GM03348 (cell line): ENCODE results near the gene TFEB.
A peak's percentile ranks its signal among the peaks of the same experiment; 100 is the strongest.

ENCODE experiments used
- DNase-seq: peaks from one replicate; pipeline ENCODE4 v3.0.0; 2012; ENCODE audit warnings: low spot score

The TFEB gene

GRCh38 chr6:41705996-41706835 lies 29.2 kb downstream of the TFEB start:
- peak; percentile 91 for DNase-seq

- no peak for DNase-seq
Observed at GRCh38 chr6:41705311-41705995, 30.0 kb downstream of the TFEB start.

- no peak for DNase-seq
Observed at GRCh38 chr6:41704656-41705310, 30.6 kb downstream of the TFEB start.

- DNase-seq = no peak
Observed at GRCh38 chr6:41704028-41704427, 31.4 kb downstream of the TFEB start.

GRCh38 chr6:41702771-41703494 lies 32.5 kb downstream of the TFEB start:
- DNase-seq = no peak

- DNase-seq = no peak
Observed at GRCh38 chr6:41702089-41702745, 33.2 kb downstream of the TFEB start.

- DNase-seq = no peak
Observed at GRCh38 chr6:41700463-41701347, 34.7 kb downstream of the TFEB start.

GRCh38 chr6:41699063-41699462 lies 36.3 kb downstream of the TFEB start:
- no peak for DNase-seq

GRCh38 chr6:41697861-41698781 lies 37.3 kb downstream of the TFEB start:
- peak; percentile 85 for DNase-seq

- DNase-seq = no peak
Observed at GRCh38 chr6:41696788-41697187, 38.6 kb downstream of the TFEB start.

- DNase-seq = no peak
Observed at GRCh38 chr6:41695825-41696224, 39.6 kb downstream of the TFEB start.

GRCh38 chr6:41694815-41695526 lies 40.4 kb downstream of the TFEB start:
- peak; percentile 37 for DNase-seq

GRCh38 chr6:41693281-41694240 lies 41.8 kb downstream of the TFEB start:
- no peak for DNase-seq

GRCh38 chr6:41692730-41693129 lies 42.7 kb downstream of the TFEB start:
- DNase-seq = no peak

- no peak for DNase-seq
Observed at GRCh38 chr6:41692080-41692675, 43.2 kb downstream of the TFEB start.

- DNase-seq = no peak
Observed at GRCh38 chr6:41691426-41692079, 43.9 kb downstream of the TFEB start.
